Measurements from ENCODE around the gene NDUFV2. TPM values are rescaled to one million over a fixed set of nuclear protein-coding genes. Genes with fewer than 3 reads are reported as not detected.

NDUFV2 gene
- 103 and 173 TPM in 2 replicates for total RNA-seq

DNA sequence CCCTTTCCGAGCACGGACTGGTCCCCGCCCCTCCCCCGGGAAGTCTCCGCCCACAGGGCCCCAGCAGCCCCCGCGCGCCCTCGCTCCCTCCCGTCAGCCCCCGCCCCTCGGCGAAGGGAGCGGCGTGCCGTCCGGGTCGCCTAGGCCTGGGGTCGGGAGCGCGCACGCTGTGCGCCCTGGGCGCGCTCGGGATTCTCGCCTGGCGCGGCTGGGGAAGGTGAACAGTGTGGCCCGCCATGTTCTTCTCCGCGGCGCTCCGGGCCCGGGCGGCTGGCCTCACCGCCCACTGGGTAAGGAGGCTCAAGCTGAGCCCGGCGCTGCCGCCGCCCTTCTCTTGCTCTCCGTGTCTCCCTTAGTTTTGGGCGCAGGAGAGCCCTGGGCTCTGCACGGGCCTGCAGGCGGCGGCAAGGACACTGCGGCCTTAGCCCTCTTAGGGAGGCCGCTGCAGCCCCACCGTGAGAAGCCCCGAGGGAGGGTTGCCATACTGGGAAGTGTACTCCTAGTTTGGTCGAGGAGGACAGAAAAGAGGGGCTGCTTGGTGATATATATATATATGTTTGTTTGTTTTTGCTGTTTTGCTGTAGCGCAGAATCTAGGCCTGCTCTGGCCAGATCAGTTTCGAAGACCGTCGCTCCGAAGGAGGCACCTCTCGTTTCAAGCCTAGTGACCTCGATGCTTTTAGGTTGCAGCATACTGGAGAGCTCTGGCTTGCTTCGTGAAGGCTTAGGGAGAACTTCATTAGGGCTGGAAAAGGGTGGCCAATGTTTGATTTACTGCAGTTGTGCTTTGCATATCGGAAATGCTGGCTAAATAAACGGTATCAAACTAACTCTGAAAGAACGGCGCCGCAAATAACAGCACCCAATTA is at the start of gene NDUFV2:
NDUFV2 (plus strand) TSS at position 192 of the 868 bp plus-strand sequence; CDS start at position 237, 45 bp downstream.
- no peak for DNase-seq (ENCODE audit: low read depth)
- TF ChIP-seq CTCF (conservative IDR thresholded peaks at IDR 0.05; ENCODE audit: low read depth, low read length) = no peak
- H3K4me3 ChIP-seq (ENCODE audit: low read depth, low read length) = peak within 1 kb of the TSS; percentile 88

- H3K4me3 ChIP-seq (ENCODE audit: low read depth, low read length) = no peak overlapping the region
- DNase-seq (ENCODE audit: low read depth) = no peak
- no peak for TF ChIP-seq CTCF (conservative IDR thresholded peaks at IDR 0.05; ENCODE audit: low read depth, low read length)
These were observed 48.7 kb upstream of the NDUFV2 start for GRCh38 chr18:9053814-9054213.

- H3K4me3 ChIP-seq (ENCODE audit: low read depth, low read length) = no peak overlapping the region
- TF ChIP-seq CTCF (conservative IDR thresholded peaks at IDR 0.05; ENCODE audit: low read depth, low read length) = peak; percentile 28
- DNase-seq (ENCODE audit: low read depth) = peak; percentile 47
These were observed 47.3 kb upstream of the NDUFV2 start for GRCh38 chr18:9055185-9055584.

DNA sequence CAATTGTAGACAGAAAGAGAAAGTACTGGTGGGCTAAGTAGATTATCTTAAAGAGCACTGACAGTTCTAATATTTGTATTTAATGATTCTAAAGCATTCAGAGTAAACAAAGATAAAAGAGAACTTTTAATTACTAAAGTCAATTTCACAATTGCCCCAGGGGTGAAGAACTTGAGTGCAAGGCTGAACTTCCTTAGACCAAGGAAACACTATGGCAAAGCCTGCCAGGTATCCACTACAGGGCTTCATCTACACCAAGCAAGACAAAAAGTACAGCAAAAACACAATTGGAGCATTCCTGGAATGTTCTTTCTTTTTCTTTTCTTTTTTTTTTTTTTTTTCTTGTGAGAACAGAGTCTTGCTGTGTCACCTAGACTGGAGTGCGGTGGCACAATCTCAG is 46.9 kb upstream of the NDUFV2 start:
- DNase-seq (ENCODE audit: low read depth) = no peak
- TF ChIP-seq CTCF (conservative IDR thresholded peaks at IDR 0.05; ENCODE audit: low read depth, low read length) = no peak

DNA sequence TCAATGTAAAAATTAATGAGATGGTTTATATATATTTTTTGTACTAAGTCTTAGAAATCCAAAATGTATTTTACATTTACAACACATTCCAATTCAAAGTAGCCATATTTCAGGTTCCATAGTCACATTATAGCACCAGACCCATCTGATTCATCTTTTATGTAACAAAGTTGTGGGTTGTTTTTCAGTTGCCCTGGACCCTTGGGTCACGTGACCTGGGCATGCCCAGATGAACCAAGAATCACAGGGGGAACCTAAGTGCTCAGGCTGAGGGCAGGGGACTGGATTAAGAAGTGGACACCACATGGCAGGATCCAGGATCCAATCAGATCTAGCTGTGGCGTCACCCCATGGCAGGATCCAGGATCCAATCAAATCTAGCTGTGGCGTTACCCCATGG is 44.9 kb upstream of the NDUFV2 start:
- no peak overlapping the region for H3K4me3 ChIP-seq (ENCODE audit: low read depth, low read length)
- DNase-seq (ENCODE audit: low read depth) = no peak
- no peak for TF ChIP-seq CTCF (conservative IDR thresholded peaks at IDR 0.05; ENCODE audit: low read depth, low read length)

More for the DNA sequence above, 46.9 kb upstream of the NDUFV2 start:
- no peak overlapping the region for H3K4me3 ChIP-seq (ENCODE audit: low read depth, low read length)

DNA sequence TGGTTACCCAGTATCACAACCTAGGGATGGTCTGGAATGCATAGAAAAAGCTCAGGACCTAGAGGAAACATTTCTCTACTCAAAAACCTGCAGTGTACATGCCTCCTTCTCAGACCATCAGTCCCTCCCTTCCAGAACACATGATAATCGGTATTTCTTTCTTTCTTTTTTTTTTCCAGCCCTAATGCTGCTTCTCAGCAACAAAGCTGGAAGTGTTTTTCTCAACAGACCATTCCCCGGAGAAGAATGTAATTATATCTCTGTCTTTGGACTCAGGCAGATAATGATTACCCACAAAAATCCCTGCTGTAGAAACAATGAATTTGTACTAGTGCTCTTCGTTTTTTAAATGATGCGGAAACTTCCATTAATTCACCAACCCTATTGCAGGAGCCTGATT is 44.1 kb upstream of the NDUFV2 start:
- no peak overlapping the region for H3K4me3 ChIP-seq (ENCODE audit: low read depth, low read length)
- DNase-seq (ENCODE audit: low read depth) = peak; percentile 23
- TF ChIP-seq CTCF (conservative IDR thresholded peaks at IDR 0.05; ENCODE audit: low read depth, low read length) = no peak

GRCh38 chr18:9062418-9062751 is 40.1 kb upstream of the NDUFV2 start:
- no peak overlapping the region for H3K4me3 ChIP-seq (ENCODE audit: low read depth, low read length)
- no peak for DNase-seq (ENCODE audit: low read depth)
- no peak for TF ChIP-seq CTCF (conservative IDR thresholded peaks at IDR 0.05; ENCODE audit: low read depth, low read length)
